GM12864 (cell line): Measurements from ENCODE around the gene TRERF1.

Experiments
- DNase-seq: peaks from one replicate; pipeline ENCODE4 v3.0.0-alpha.2; 2011; ENCODE audit warnings: low read depth
- H3K4me3 ChIP-seq: 2 replicates; pipeline ENCODE4 v1.5.1; 2011; ENCODE audit warnings: mild to moderate bottlenecking, low read depth, low read length, control low read depth
- CTCF ChIP-seq: IDR thresholded peaks from 2 replicates; pipeline ENCODE4 v1.5.1; 2011; ENCODE audit warnings: low read depth, mild to moderate bottlenecking, moderate library complexity, low read length, control low read depth, inconsistent platforms; ENCODE audit errors: missing control alignments

The TRERF1 gene

GRCh38 chr6:42441697-42442081 is 10.0 kb downstream of the TRERF1 start:
- DNase-seq = no peak
- H3K4me3 ChIP-seq = no peak overlapping the region
- TF ChIP-seq CTCF = no peak

- no peak for TF ChIP-seq CTCF
- no peak overlapping the region for H3K4me3 ChIP-seq
- no peak for DNase-seq
Measured at GRCh38 chr6:42440778-42441696, 10.7 kb downstream of the TRERF1 start.

DNA sequence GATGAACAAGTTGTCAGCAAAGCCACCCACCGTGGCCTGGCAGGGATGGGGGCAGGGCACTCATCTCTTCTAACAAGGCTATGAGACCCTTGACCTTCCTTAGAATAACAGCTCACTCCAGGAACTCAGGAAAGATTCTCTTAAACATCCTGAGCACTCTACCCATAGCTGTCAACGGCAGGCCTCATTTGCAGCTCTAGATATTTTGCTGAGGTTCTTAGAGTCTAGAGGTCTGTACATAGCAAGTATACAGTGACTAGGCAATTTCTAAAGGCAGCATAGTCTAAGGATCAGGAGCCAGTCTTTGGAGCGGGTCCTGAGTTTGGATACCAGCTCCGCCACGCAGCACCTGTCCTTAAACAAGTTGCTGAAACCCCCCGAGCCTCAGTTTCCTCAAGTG is 11.7 kb downstream of the TRERF1 start:
- no peak overlapping the region for H3K4me3 ChIP-seq

GRCh38 chr6:42436825-42437224 is 14.9 kb downstream of the TRERF1 start:
- TF ChIP-seq CTCF = no peak
- no peak overlapping the region for H3K4me3 ChIP-seq
- no peak for DNase-seq

More for the DNA sequence above, 11.7 kb downstream of the TRERF1 start:
- no peak for TF ChIP-seq CTCF
- DNase-seq = no peak

- DNase-seq = no peak
- H3K4me3 ChIP-seq = no peak overlapping the region
- TF ChIP-seq CTCF = no peak
Measured at GRCh38 chr6:42434237-42434636, 17.5 kb downstream of the TRERF1 start.

- no peak for TF ChIP-seq CTCF
- DNase-seq = no peak
- H3K4me3 ChIP-seq = no peak overlapping the region
Measured at GRCh38 chr6:42433409-42433808, 18.3 kb downstream of the TRERF1 start.

DNA sequence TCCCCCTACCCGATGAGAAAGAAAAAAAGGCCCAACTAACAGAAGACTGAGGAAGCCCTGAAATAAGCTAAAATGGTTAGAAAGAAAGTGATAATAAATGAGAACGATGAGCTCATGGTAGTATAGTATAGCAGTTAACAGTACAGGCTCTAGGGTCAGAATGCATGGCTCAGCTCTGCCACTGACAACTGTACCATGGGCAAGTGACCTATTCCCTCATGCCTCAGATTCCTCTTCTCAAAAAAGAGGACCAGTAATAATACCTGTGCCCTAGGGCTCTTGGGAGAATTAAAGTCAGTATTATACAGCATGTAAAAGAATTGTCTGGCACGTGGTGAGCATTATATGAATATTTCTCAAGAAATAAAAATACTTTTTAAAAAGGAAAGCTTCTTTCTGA is 19.8 kb downstream of the TRERF1 start:
- no peak for TF ChIP-seq CTCF
- no peak for DNase-seq
- H3K4me3 ChIP-seq = no peak overlapping the region
